Measurements from ENCODE around the gene ZNF431.

The ZNF431 gene

DNA sequence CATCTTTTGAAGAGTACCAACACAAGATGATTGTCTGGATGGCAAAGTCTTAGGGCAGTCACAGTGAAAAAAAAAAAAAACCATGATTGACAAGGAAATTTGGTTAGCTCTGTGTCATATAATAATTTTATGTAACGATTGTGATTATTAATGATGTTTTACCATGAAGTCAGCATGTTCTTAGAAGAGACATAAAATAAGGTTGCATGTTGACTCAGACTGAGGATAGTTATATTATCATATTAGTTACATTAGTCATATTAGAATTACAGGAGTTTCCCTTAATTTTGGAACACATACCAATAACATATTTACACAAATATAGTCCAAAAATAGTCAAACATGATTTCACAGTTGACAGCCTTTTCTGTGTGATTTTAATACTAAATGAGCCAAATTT, 5.7 kb downstream of the ZNF431 start:
- no peak for TF ChIP-seq CTCF (IDR thresholded peaks at IDR 0.05; ENCODE audit: insufficient read depth, low read length, poor library complexity, severe bottlenecking)
- peaks cover 8% of the 10 kb centered on the region for H3K36me3 ChIP-seq (ENCODE audit: control insufficient read depth, insufficient read depth, low read length)
- H3K4me3 ChIP-seq (replicated peaks; ENCODE audit: low read depth, low read length): no peak overlapping the region
- no peak for DNase-seq (ENCODE audit: extremely low read depth, insufficient read length)
- no peaks in the 10 kb centered on the region for H3K27me3 ChIP-seq (replicated peaks; ENCODE audit: control insufficient read depth, insufficient read depth, low read length)

DNA sequence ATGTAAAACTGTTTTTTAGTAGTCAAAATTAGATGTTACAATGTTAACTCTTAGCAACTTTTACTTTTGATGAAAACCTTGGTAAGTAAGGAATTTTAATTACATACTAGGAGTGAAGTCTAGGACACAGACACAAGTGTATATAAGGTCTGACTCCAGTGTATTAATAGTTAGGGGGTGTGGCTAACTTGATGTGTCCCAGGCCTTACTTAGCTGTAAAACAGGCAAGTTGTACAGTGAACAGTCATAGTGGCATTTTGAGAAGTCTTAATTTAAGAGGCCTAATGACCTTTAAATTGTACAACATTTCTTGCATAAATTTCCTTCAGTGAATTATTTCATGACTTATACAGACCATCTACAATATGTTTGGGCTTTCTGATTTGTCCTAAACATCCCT, 6.8 kb downstream of the ZNF431 start:
- no peak for DNase-seq (ENCODE audit: extremely low read depth, insufficient read length)
- peaks cover 8% of the 10 kb centered on the region for H3K36me3 ChIP-seq (ENCODE audit: control insufficient read depth, insufficient read depth, low read length)
- H3K4me3 ChIP-seq (replicated peaks; ENCODE audit: low read depth, low read length): no peak overlapping the region
- no peaks in the 10 kb centered on the region for H3K27me3 ChIP-seq (replicated peaks; ENCODE audit: control insufficient read depth, insufficient read depth, low read length)
- no peak for TF ChIP-seq CTCF (IDR thresholded peaks at IDR 0.05; ENCODE audit: insufficient read depth, low read length, poor library complexity, severe bottlenecking)

GRCh38 chr19:21149877-21150276, 8.0 kb downstream of the ZNF431 start:
- peaks cover 8% of the 10 kb centered on the region for H3K36me3 ChIP-seq (ENCODE audit: control insufficient read depth, insufficient read depth, low read length)

GRCh38 chr19:21151460-21151859, 9.6 kb downstream of the ZNF431 start:
- H3K4me3 ChIP-seq (replicated peaks; ENCODE audit: low read depth, low read length): no peak overlapping the region
- H3K36me3 ChIP-seq (ENCODE audit: control insufficient read depth, insufficient read depth, low read length): peaks cover 7% of the 10 kb centered on the region
- no peak for DNase-seq (ENCODE audit: extremely low read depth, insufficient read length)
- no peaks in the 10 kb centered on the region for H3K27me3 ChIP-seq (replicated peaks; ENCODE audit: control insufficient read depth, insufficient read depth, low read length)
- TF ChIP-seq CTCF (IDR thresholded peaks at IDR 0.05; ENCODE audit: insufficient read depth, low read length, poor library complexity, severe bottlenecking): no peak

More at GRCh38 chr19:21149877-21150276, 8.0 kb downstream of the ZNF431 start:
- Histone ChIP-seq H3K4me3 (replicated peaks; ENCODE audit: low read depth, low read length) (no peak overlapping the region), H3K27me3 (replicated peaks; ENCODE audit: control insufficient read depth, insufficient read depth, low read length) (no peaks in the 10 kb centered on the region)
- TF ChIP-seq CTCF (IDR thresholded peaks at IDR 0.05; ENCODE audit: insufficient read depth, low read length, poor library complexity, severe bottlenecking): no peak
- DNase-seq (ENCODE audit: extremely low read depth, insufficient read length): no peak

DNA sequence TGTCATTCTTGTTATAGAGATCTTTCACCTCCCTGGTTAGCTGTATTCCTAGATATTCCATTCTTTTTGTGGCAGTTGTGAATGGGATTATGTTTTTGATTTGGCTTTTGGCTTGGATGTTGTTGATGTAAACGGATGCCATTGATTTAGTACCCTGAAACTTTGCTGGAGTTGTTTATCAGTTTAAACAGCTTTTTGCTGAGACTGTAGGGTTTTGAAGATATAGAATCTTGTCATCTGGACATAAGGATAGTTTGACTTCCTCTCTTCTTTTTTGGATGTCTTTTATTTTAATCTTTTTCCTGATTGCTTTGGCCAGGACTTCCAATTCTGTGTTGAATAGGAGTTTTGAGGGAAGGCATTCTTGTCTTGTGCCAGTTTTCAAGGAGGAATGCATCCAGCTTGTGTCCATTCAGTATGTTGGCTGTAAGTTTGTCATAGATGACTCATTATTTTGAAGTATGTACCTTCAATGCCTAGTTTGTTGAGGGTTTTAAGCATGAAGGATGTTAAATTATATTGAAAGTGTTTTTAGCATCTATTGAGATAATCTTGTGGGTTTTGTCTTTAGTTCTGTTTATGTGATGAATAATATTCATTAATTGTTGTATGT, 16.8 kb downstream of the ZNF431 start:
- TF ChIP-seq CTCF (IDR thresholded peaks at IDR 0.05; ENCODE audit: insufficient read depth, low read length, poor library complexity, severe bottlenecking): no peak
- H3K27me3 ChIP-seq (replicated peaks; ENCODE audit: control insufficient read depth, insufficient read depth, low read length): no peaks in the 10 kb centered on the region
- no peak for DNase-seq (ENCODE audit: extremely low read depth, insufficient read length)
- H3K4me3 ChIP-seq (replicated peaks; ENCODE audit: low read depth, low read length): no peak overlapping the region
- H3K36me3 ChIP-seq (ENCODE audit: control insufficient read depth, insufficient read depth, low read length): peaks cover 6% of the 10 kb centered on the region

GRCh38 chr19:21164541-21164940, 22.7 kb downstream of the ZNF431 start:
- Histone ChIP-seq H3K27me3 (replicated peaks; ENCODE audit: control insufficient read depth, insufficient read depth, low read length) (no peaks in the 10 kb centered on the region), H3K36me3 (ENCODE audit: control insufficient read depth, insufficient read depth, low read length) (peaks cover 12% of the 10 kb centered on the region), H3K4me3 (replicated peaks; ENCODE audit: low read depth, low read length) (no peak overlapping the region)
- TF ChIP-seq CTCF (IDR thresholded peaks at IDR 0.05; ENCODE audit: insufficient read depth, low read length, poor library complexity, severe bottlenecking): no peak
- no peak for DNase-seq (ENCODE audit: extremely low read depth, insufficient read length)

Data from GM06990 (cell line).